SK-N-SH (cell line): Measurements from ENCODE around the gene NEAT1. TPM values are rescaled to one million over a fixed set of nuclear protein-coding genes. Genes with fewer than 3 reads are reported as not detected.
A peak's percentile ranks its signal among the peaks of the same experiment; 100 is the strongest.

ENCODE experiments used
- CHD2 ChIP-seq: fragments of 150-350 bp; IDR thresholded peaks from 2 replicates; pipeline ENCODE4 v1.6.1; 2018; ENCODE audit warnings: low read length; ENCODE audit not compliant: partially characterized antibody
- ELF1 ChIP-seq: IDR thresholded peaks from 2 replicates; pipeline ENCODE4 v1.4.0; 2012
- FOXJ3 ChIP-seq: sonication (generic); formaldehyde crosslinking; IDR thresholded peaks from 2 replicates; pipeline ENCODE4 v1.5.1; 2020; ENCODE audit warnings: mild to moderate bottlenecking, missing genetic modification reagents
- FOXM1 ChIP-seq: IDR thresholded peaks from 2 replicates; pipeline ENCODE4 v1.4.0; 2012; ENCODE audit warnings: low read depth, mild to moderate bottlenecking
- JUND ChIP-seq: IDR thresholded peaks from 2 replicates; pipeline ENCODE4 v1.4.0; 2012
- MEF2A ChIP-seq: IDR thresholded peaks from 2 replicates; pipeline ENCODE4 v1.4.0; 2012; ENCODE audit warnings: low read depth, borderline replicate concordance
- MXI1 ChIP-seq: IDR thresholded peaks from 2 replicates; pipeline ENCODE4 v1.6.1; 2012; ENCODE audit warnings: mild to moderate bottlenecking, low read depth, low read length, improper control_type of control experiment
- NFIC ChIP-seq: IDR thresholded peaks from 2 replicates; pipeline ENCODE4 v1.4.0; 2012; ENCODE audit warnings: borderline replicate concordance
- POLR2AphosphoS5 ChIP-seq: IDR thresholded peaks from 2 replicates; pipeline ENCODE4 v1.6.1; 2012; ENCODE audit warnings: low read depth, low read length
- RCOR1 ChIP-seq: fragments of 150-350 bp; IDR thresholded peaks from 2 replicates; pipeline ENCODE4 v1.6.1; 2017; ENCODE audit warnings: antibody characterized with exemption, low read length
- RFX5 ChIP-seq: IDR thresholded peaks from 2 replicates; pipeline ENCODE4 v1.6.1; 2012; ENCODE audit warnings: mild to moderate bottlenecking, improper control_type of control experiment, low read length
- TEAD4 ChIP-seq: IDR thresholded peaks from 2 replicates; pipeline ENCODE4 v1.4.0; 2012; ENCODE audit warnings: mild to moderate bottlenecking, borderline replicate concordance; ENCODE audit not compliant: insufficient read depth
- YY1 ChIP-seq: IDR thresholded peaks from 2 replicates; pipeline ENCODE4 v1.4.0; 2012; ENCODE audit warnings: low read depth, mild to moderate bottlenecking
- polyA plus RNA-seq, 3 experiments: library from polyadenylated mRNA; depleted of rRNA; stranded (reverse); fragments of >200 nt; gene quantifications; 2 replicates each; pipeline ENCODE4 v1.2.3, GENCODE V29; 2012
- small RNA-seq, 7 experiments: library from RNA; depleted of rRNA; stranded (forward); fragments of <200 nt; gene quantifications; one replicate each; pipeline ENCODE3, GENCODE V24; 2012
- TF ChIP-seq, protein P1 (sequence below): IDR thresholded peaks from 2 replicates; pipeline ENCODE4 v1.6.1; 2012; ENCODE audit warnings: mild to moderate bottlenecking, low read depth, low read length, moderate library complexity
- TF ChIP-seq, protein P2 (sequence below): IDR thresholded peaks from 2 replicates; pipeline ENCODE4; 2012
- TF ChIP-seq, protein P3 (sequence below): IDR thresholded peaks from 2 replicates; pipeline ENCODE4 v1.4.0; 2012; ENCODE audit warnings: low read depth
- TF ChIP-seq, protein P4 (sequence below): fragments of 150-350 bp; IDR thresholded peaks from 2 replicates; pipeline ENCODE4 v1.6.1; 2017; ENCODE audit warnings: antibody characterized with exemption, low read length, low read depth, borderline replicate concordance
- TF ChIP-seq, protein P5 (sequence below): IDR thresholded peaks from 2 replicates; pipeline ENCODE4 v1.4.0; 2012; ENCODE audit warnings: low read depth, borderline replicate concordance

The NEAT1 gene
- polyA plus RNA-seq, 1 of the 3 experiments (the other 2 are of a cell fraction): 435 TPM

DNA sequence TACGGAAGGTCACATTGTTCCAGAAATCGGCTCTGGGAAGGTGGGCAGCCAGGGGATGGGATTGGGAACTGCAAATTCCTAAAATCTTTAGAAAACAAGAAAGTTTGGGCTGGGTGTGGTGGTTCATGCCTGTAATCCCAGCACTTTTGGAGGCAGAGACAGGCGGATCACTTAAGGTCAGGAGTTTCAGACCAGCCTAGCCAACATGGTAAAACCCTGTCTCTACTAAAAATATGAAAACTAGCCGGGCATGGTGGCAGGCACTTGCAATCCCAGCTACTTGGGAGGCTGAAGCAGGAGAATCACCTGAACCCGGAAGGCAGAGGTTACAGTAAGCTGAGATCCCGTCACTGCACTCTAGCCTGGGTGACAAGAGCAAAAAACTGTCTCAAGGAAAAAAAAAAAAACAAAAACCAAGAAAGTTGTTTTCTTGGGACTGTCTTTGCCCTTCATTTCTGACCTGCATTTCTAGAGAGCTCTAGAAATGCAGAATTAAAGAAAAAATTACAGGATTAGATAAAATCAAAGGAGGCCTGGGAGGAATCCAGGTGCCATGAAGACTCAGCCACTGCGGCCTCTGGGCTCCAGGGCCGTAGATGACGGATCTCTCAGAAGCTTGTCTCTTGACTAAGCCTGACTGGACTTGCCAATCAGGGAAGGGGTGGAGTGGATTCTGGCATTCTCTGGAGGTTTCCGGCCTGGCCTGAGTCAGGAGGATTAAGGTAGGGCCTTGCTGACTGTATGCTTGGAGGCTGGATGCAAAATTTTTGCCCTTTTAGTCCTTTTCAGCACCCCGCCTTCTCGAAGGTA lies 71.0 kb downstream of the NEAT1 start (continued):
- TF ChIP-seq, protein P1, sequence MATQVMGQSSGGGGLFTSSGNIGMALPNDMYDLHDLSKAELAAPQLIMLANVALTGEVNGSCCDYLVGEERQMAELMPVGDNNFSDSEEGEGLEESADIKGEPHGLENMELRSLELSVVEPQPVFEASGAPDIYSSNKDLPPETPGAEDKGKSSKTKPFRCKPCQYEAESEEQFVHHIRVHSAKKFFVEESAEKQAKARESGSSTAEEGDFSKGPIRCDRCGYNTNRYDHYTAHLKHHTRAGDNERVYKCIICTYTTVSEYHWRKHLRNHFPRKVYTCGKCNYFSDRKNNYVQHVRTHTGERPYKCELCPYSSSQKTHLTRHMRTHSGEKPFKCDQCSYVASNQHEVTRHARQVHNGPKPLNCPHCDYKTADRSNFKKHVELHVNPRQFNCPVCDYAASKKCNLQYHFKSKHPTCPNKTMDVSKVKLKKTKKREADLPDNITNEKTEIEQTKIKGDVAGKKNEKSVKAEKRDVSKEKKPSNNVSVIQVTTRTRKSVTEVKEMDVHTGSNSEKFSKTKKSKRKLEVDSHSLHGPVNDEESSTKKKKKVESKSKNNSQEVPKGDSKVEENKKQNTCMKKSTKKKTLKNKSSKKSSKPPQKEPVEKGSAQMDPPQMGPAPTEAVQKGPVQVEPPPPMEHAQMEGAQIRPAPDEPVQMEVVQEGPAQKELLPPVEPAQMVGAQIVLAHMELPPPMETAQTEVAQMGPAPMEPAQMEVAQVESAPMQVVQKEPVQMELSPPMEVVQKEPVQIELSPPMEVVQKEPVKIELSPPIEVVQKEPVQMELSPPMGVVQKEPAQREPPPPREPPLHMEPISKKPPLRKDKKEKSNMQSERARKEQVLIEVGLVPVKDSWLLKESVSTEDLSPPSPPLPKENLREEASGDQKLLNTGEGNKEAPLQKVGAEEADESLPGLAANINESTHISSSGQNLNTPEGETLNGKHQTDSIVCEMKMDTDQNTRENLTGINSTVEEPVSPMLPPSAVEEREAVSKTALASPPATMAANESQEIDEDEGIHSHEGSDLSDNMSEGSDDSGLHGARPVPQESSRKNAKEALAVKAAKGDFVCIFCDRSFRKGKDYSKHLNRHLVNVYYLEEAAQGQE: peak; percentile 34
- TF ChIP-seq, protein P2, sequence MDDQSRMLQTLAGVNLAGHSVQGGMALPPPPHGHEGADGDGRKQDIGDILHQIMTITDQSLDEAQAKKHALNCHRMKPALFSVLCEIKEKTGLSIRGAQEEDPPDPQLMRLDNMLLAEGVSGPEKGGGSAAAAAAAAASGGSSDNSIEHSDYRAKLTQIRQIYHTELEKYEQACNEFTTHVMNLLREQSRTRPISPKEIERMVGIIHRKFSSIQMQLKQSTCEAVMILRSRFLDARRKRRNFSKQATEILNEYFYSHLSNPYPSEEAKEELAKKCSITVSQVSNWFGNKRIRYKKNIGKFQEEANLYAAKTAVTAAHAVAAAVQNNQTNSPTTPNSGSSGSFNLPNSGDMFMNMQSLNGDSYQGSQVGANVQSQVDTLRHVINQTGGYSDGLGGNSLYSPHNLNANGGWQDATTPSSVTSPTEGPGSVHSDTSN: peak; percentile 91
- TF ChIP-seq, protein P3, sequence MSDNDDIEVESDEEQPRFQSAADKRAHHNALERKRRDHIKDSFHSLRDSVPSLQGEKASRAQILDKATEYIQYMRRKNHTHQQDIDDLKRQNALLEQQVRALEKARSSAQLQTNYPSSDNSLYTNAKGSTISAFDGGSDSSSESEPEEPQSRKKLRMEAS: peak; percentile 56; the same call in 1 of the 2 replicates
- TF ChIP-seq TEAD4 (no peak), JUND (peak; percentile 63; the same call in 1 of the 2 replicates), POLR2AphosphoS5 (peak; percentile 87), ELF1 (no peak), CHD2 (no peak), YY1 (no peak), MXI1 (no peak), NFIC (peak; percentile 55; the same call in 1 of the 2 replicates), RCOR1 (no peak), FOXJ3 (no peak), RFX5 (no peak), MEF2A (no peak), FOXM1 (no peak)
- TF ChIP-seq, protein P4, sequence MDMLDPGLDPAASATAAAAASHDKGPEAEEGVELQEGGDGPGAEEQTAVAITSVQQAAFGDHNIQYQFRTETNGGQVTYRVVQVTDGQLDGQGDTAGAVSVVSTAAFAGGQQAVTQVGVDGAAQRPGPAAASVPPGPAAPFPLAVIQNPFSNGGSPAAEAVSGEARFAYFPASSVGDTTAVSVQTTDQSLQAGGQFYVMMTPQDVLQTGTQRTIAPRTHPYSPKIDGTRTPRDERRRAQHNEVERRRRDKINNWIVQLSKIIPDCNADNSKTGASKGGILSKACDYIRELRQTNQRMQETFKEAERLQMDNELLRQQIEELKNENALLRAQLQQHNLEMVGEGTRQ: no peak
- TF ChIP-seq, protein P5, sequence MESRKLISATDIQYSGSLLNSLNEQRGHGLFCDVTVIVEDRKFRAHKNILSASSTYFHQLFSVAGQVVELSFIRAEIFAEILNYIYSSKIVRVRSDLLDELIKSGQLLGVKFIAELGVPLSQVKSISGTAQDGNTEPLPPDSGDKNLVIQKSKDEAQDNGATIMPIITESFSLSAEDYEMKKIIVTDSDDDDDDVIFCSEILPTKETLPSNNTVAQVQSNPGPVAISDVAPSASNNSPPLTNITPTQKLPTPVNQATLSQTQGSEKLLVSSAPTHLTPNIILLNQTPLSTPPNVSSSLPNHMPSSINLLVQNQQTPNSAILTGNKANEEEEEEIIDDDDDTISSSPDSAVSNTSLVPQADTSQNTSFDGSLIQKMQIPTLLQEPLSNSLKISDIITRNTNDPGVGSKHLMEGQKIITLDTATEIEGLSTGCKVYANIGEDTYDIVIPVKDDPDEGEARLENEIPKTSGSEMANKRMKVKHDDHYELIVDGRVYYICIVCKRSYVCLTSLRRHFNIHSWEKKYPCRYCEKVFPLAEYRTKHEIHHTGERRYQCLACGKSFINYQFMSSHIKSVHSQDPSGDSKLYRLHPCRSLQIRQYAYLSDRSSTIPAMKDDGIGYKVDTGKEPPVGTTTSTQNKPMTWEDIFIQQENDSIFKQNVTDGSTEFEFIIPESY: peak; percentile 29; the same call in 1 of the 2 replicates

Small RNA genes within 50 kb of the gene (small RNA-seq; reads per million reads assigned to genes)
- 0 reads per million in 7 experiments for gene RF01684

Other genes starting within 250 kb of the NEAT1 start
- gene CAPN1, start 240.9 kb upstream of the NEAT1 start, polyA plus RNA-seq (2012; rRNA removed): 78.6 and 92.2 TPM in 2 replicates
- gene POLA2, start 160.8 kb upstream of the NEAT1 start, polyA plus RNA-seq (2012; rRNA removed): 18.4 and 19.4 TPM in 2 replicates
- gene CDC42EP2, start 107.9 kb upstream of the NEAT1 start, polyA plus RNA-seq (2012; rRNA removed): 5.1 and 8.1 TPM in 2 replicates
- 29.6 and 44.9 TPM in 2 replicates for gene DPF2, start 88.9 kb upstream of the NEAT1 start, polyA plus RNA-seq (2012; rRNA removed)
- 0.34 and 0.41 TPM in 2 replicates for gene TIGD3, start 68.0 kb upstream of the NEAT1 start, polyA plus RNA-seq (2012; rRNA removed)
- 3.1 and 3.6 TPM in 2 replicates for gene SLC25A45, start 40.2 kb upstream of the NEAT1 start, polyA plus RNA-seq (2012; rRNA removed)
- 17.4 and 19.0 TPM in 2 replicates for gene FRMD8, start 36.2 kb upstream of the NEAT1 start, polyA plus RNA-seq (2012; rRNA removed)
- 285 and 510 TPM in 2 replicates for gene MALAT1, start 76.2 kb downstream of the NEAT1 start, polyA plus RNA-seq (2012; rRNA removed)
- 76.7 and 79.9 TPM in 2 replicates for gene SCYL1, start 102.3 kb downstream of the NEAT1 start, polyA plus RNA-seq (2012; rRNA removed)
- gene LTBP3, start 135.6 kb downstream of the NEAT1 start, polyA plus RNA-seq (2012; rRNA removed): 92.1 and 167 TPM in 2 replicates
- gene ZNRD2, start 147.7 kb downstream of the NEAT1 start, polyA plus RNA-seq (2012; rRNA removed): 62.5 and 78.1 TPM in 2 replicates
- 61.3 and 65.3 TPM in 2 replicates for gene FAM89B, start 149.7 kb downstream of the NEAT1 start, polyA plus RNA-seq (2012; rRNA removed)
- 35.1 and 48.7 TPM in 2 replicates for gene EHBP1L1, start 153.3 kb downstream of the NEAT1 start, polyA plus RNA-seq (2012; rRNA removed)
- gene KCNK7, start 173.0 kb downstream of the NEAT1 start, polyA plus RNA-seq (2012; rRNA removed): 0.34 and 0.58 TPM in 2 replicates
- 28.9 and 31.1 TPM in 2 replicates for gene MAP3K11, start 191.4 kb downstream of the NEAT1 start, polyA plus RNA-seq (2012; rRNA removed)
- gene PCNX3, start 193.0 kb downstream of the NEAT1 start, polyA plus RNA-seq (2012; rRNA removed): 23.8 and 33.7 TPM in 2 replicates
- 15.1 and 18.7 TPM in 2 replicates for gene SIPA1, start 215.3 kb downstream of the NEAT1 start, polyA plus RNA-seq (2012; rRNA removed)
- 28.1 and 49.5 TPM in 2 replicates for gene RELA, start 240.1 kb downstream of the NEAT1 start, polyA plus RNA-seq (2012; rRNA removed)